NCI-H2081 treated with DMSO at 0.1 percent for 48 hours (cell line): ENCODE data around the gene PSKH1.

Source experiments
- DNase-seq: peaks from one replicate; lab custom pipeline; 2025; lab: John Stamatoyannopoulos, UW

Gene PSKH1

GRCh38 chr16:67941469-67942199 lies 48.6 kb downstream of the PSKH1 start:
- DNase-seq, result no peak

- no peak for DNase-seq
These were observed 49.1 kb downstream of the PSKH1 start for GRCh38 chr16:67942200-67942509.

GRCh38 chr16:67942510-67943255 lies 49.6 kb downstream of the PSKH1 start:
- DNase-seq, result no peak

GRCh38 chr16:67943256-67943618 lies 50.2 kb downstream of the PSKH1 start:
- no peak for DNase-seq

- no peak for DNase-seq
These were observed 50.8 kb downstream of the PSKH1 start, which contains the start of gene LCAT for GRCh38 chr16:67943619-67944504. LCAT (minus strand) TSS chr16:67944120; CDS start chr16:67944101, 19 bp downstream.

GRCh38 chr16:67944690-67945391 lies 51.8 kb downstream of the PSKH1 start:
- DNase-seq, result no peak

- DNase-seq, result no peak
These were observed 52.4 kb downstream of the PSKH1 start for GRCh38 chr16:67945392-67945933.

- DNase-seq, result no peak
These were observed 53.1 kb downstream of the PSKH1 start for GRCh38 chr16:67946128-67946569.

- no peak for DNase-seq
These were observed 54.0 kb downstream of the PSKH1 start for GRCh38 chr16:67946966-67947558.

GRCh38 chr16:67948015-67948414 lies 55.0 kb downstream of the PSKH1 start:
- no peak for DNase-seq

- DNase-seq, result no peak
These were observed 56.6 kb downstream of the PSKH1 start for GRCh38 chr16:67949645-67950044.

- no peak for DNase-seq
These were observed 57.3 kb downstream of the PSKH1 start for GRCh38 chr16:67950335-67950843.

- DNase-seq, result no peak
These were observed 58.4 kb downstream of the PSKH1 start for GRCh38 chr16:67951485-67951884.

- no peak for DNase-seq
These were observed 60.8 kb downstream of the PSKH1 start for GRCh38 chr16:67953641-67954375.

GRCh38 chr16:67954421-67955196 lies 61.6 kb downstream of the PSKH1 start:
- DNase-seq, result no peak

GRCh38 chr16:67957622-67958021 lies 64.6 kb downstream of the PSKH1 start:
- no peak for DNase-seq

- no peak for DNase-seq
These were observed 66.7 kb downstream of the PSKH1 start for GRCh38 chr16:67959536-67960329.

- peak; percentile 90 for DNase-seq
These were observed 68.5 kb downstream of the PSKH1 start for GRCh38 chr16:67961551-67961957.

- no peak for DNase-seq
These were observed 69.1 kb downstream of the PSKH1 start for GRCh38 chr16:67962135-67962534.
